ENCODE results near the gene CDKN1A.

CDKN1A gene

GRCh38 chr6:36691612-36692011, 13.1 kb downstream of the CDKN1A start:
- no peak for TF ChIP-seq CTCF (conservative IDR thresholded peaks at IDR 0.05; ENCODE audit: low read depth, low read length)
- no peak for DNase-seq (ENCODE audit: low read depth)
- no peak overlapping the region for H3K4me3 ChIP-seq (ENCODE audit: low read depth, low read length)

- no peak for DNase-seq (ENCODE audit: low read depth)
- no peak for TF ChIP-seq CTCF (conservative IDR thresholded peaks at IDR 0.05; ENCODE audit: low read depth, low read length)
- H3K4me3 ChIP-seq (ENCODE audit: low read depth, low read length) = no peak overlapping the region
These were observed 13.7 kb downstream of the CDKN1A start for GRCh38 chr6:36692220-36692619.

GRCh38 chr6:36692861-36693702, 14.6 kb downstream of the CDKN1A start:
- DNase-seq (ENCODE audit: low read depth) = no peak
- TF ChIP-seq CTCF (conservative IDR thresholded peaks at IDR 0.05; ENCODE audit: low read depth, low read length) = no peak
- H3K4me3 ChIP-seq (ENCODE audit: low read depth, low read length) = no peak overlapping the region

GRCh38 chr6:36694616-36695015, 16.1 kb downstream of the CDKN1A start:
- DNase-seq (ENCODE audit: low read depth) = no peak
- no peak for TF ChIP-seq CTCF (conservative IDR thresholded peaks at IDR 0.05; ENCODE audit: low read depth, low read length)

GRCh38 chr6:36695414-36695813, 16.9 kb downstream of the CDKN1A start:
- H3K4me3 ChIP-seq (ENCODE audit: low read depth, low read length) = no peak overlapping the region
- no peak for DNase-seq (ENCODE audit: low read depth)
- TF ChIP-seq CTCF (conservative IDR thresholded peaks at IDR 0.05; ENCODE audit: low read depth, low read length) = no peak

More at GRCh38 chr6:36694616-36695015, 16.1 kb downstream of the CDKN1A start:
- no peak overlapping the region for H3K4me3 ChIP-seq (ENCODE audit: low read depth, low read length)

- no peak for DNase-seq (ENCODE audit: low read depth)
- H3K4me3 ChIP-seq (ENCODE audit: low read depth, low read length) = no peak within 1 kb of the TSS
- no peak for TF ChIP-seq CTCF (conservative IDR thresholded peaks at IDR 0.05; ENCODE audit: low read depth, low read length)
These were observed 19.0 kb downstream of the CDKN1A start, which contains the start of gene RAB44 for GRCh38 chr6:36697481-36697903. RAB44 (plus strand) TSS chr6:36697826; CDS start chr6:36704236, 6,410 bp downstream.

- TF ChIP-seq CTCF (conservative IDR thresholded peaks at IDR 0.05; ENCODE audit: low read depth, low read length) = no peak
- DNase-seq (ENCODE audit: low read depth) = no peak
- no peak overlapping the region for H3K4me3 ChIP-seq (ENCODE audit: low read depth, low read length)
These were observed 19.7 kb downstream of the CDKN1A start for GRCh38 chr6:36698196-36698595.

Data from choroid plexus epithelial cell (primary cell).